ENCODE results near the gene MOB1B.

DNA sequence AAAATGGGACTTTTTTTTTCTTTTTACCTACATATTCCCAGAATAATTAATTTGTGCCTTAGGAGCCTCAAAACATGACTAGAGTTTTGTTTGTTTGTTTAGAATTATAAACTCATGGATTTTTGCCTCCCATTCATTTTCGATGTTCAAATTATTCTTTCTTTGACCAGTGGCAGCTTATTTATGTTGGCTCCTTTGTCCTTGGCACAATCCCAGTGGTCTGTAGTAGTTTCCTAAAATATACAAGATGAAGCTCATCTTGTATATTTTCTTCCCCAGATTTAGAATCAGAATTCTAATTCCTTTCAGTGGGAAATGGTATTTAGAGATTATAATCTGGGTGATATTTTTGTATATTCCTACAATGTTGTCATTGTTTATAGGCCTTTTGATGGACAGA, 118.4 kb downstream of the MOB1B start:
- TF ChIP-seq CTCF (conservative IDR thresholded peaks at IDR 0.05 in 1 of 2, IDR thresholded peaks at IDR 0.05 in 1 of 2; ENCODE audit: extremely low read depth in 1 of 2, insufficient read depth in 1 of 2, low read depth in 1 of 2, low read length in 2 of 2) (no peak), EZH2 (IDR thresholded peaks at IDR 0.05; ENCODE audit: borderline replicate concordance, low read length) (no peak)
